Measurements from ENCODE around the gene NPHP4. TPM values are rescaled to one million over a fixed set of nuclear protein-coding genes. Genes with fewer than 3 reads are reported as not detected.

Gene NPHP4
- total and polyA plus RNA-seq, 10 of the 15 experiments (the other 5 are each of a cell fraction or from before 2014, with no cell fraction given) = 0.16 to 10.5 (median 3.1) TPM

GRCh38 chr1:6028042-6028850 is 36.0 kb upstream of the NPHP4 start (continued):
- TF ChIP-seq RCOR1 (conservative IDR thresholded peaks at IDR 0.05; ENCODE audit: low read depth, low read length) (no peak), BCL3 (IDR thresholded peaks at IDR 0.05; ENCODE audit: borderline replicate concordance, insufficient read depth, low read depth, low read length, poor library complexity, severe bottlenecking) (peak; percentile 61), POLR2A (IDR thresholded peaks at IDR 0.05; ENCODE audit: low read depth, low read length) (peak; percentile 49; the same call in 1 of the 2 replicates), POLR2AphosphoS5 (IDR thresholded peaks at IDR 0.05; ENCODE audit: low read length) (no peak), ZNF207 (IDR thresholded peaks at IDR 0.05; ENCODE audit: borderline replicate concordance) (no peak), ETV6 (conservative IDR thresholded peaks at IDR 0.05 in 1 of 2, IDR thresholded peaks at IDR 0.05 in 1 of 2; ENCODE audit: borderline replicate concordance in 1 of 2, low read depth in 1 of 2) (peak in 1 of 2 experiments; percentile 91; a peak in 2 of 4 replicates), KAT2A (conservative IDR thresholded peaks at IDR 0.05; ENCODE audit: control insufficient read depth, low read depth, low read length) (no peak), IRF5 (IDR thresholded peaks at IDR 0.05; ENCODE audit: borderline replicate concordance) (no peak), TARDBP (IDR thresholded peaks at IDR 0.05; ENCODE audit: borderline replicate concordance) (no peak), NBN (IDR thresholded peaks at IDR 0.05) (no peak), SREBF2 (IDR thresholded peaks at IDR 0.05; ENCODE audit: low read length) (no peak), BHLHE40 (IDR thresholded peaks at IDR 0.05; ENCODE audit: borderline replicate concordance in 1 of 2, low read depth in 2 of 2, low read length in 1 of 2) (peak in 1 of 2 experiments; percentile 27; a peak in 1 of 4 replicates), POU2F2 (IDR thresholded peaks at IDR 0.05; ENCODE audit: borderline replicate concordance, low read depth, low read length) (peak; percentile 28; the same call in 1 of the 3 replicates), PML (IDR thresholded peaks at IDR 0.05; ENCODE audit: low read length) (no peak), MYC (IDR thresholded peaks at IDR 0.05; ENCODE audit: insufficient read depth, insufficient read length, insufficient replicate concordance, low read length, severe bottlenecking) (no peak), FOXK2 (IDR thresholded peaks at IDR 0.05) (no peak), SMAD1 (IDR thresholded peaks at IDR 0.05; ENCODE audit: low read depth, partially characterized antibody) (no peak), MAX (IDR thresholded peaks at IDR 0.05; ENCODE audit: low read depth, low read length) (0 out of 2 replicates have a peak, but pooled peaks have one; percentile 7), ATF3 (IDR thresholded peaks at IDR 0.05; ENCODE audit: borderline replicate concordance, extremely low read depth, low read depth, low read length) (no peak), POLR2AphosphoS2 (IDR thresholded peaks at IDR 0.05; ENCODE audit: low read depth, low read length) (no peak), RAD51 (IDR thresholded peaks at IDR 0.05) (no peak), SUZ12 (IDR thresholded peaks at IDR 0.05; ENCODE audit: unreplicated experiment) (no peak), LARP7 (IDR thresholded peaks at IDR 0.05) (no peak), SKIL (IDR thresholded peaks at IDR 0.05; ENCODE audit: low read depth, poor library complexity, severe bottlenecking) (no peak)

Data from GM12878 (cell line).